Measurements from ENCODE around the gene ZNF580.

GRCh38 chr19:55660991-55661390 is 20.2 kb downstream of the ZNF580 start:
- TF ChIP-seq CTCF (IDR thresholded peaks at IDR 0.05) = no peak
- TF ChIP-seq ZNF232 (CRISPR knock-in tag; IDR thresholded peaks at IDR 0.05) = no peak
- TF ChIP-seq IRF1 (CRISPR knock-in tag; IDR thresholded peaks at IDR 0.05) = no peak

Measured in WTC11 (cell line).